GM10248 (cell line): Measurements from ENCODE around the gene PRKCA.

Experiments
- CTCF ChIA-PET: fragments of 300-600 bp; sonication (Branson Sonifier 250); formaldehyde crosslinking; extraction: SDS; loops from one replicate; lab custom pipeline; 2021; ENCODE audit warnings: antibody characterized with exemption; lab: Yijun Ruan, JAX
- POLR2A ChIA-PET: fragments of 350-650 bp; sonication (Branson Sonifier 250); formaldehyde crosslinking; extraction: SDS; loops from one replicate; lab custom pipeline; 2020; ENCODE audit warnings: antibody characterized with exemption; lab: Yijun Ruan, JAX
- DNase-seq: peaks from one replicate; pipeline ENCODE4 v3.0.0; 2012; ENCODE audit errors: extremely low spot score
- TF ChIP-seq, protein P1 (sequence below): IDR thresholded peaks from 2 replicates; pipeline ENCODE4 v1.5.1; 2012; ENCODE audit warnings: mild to moderate bottlenecking, low read depth; ENCODE audit errors: extremely low read depth, missing control alignments, control extremely low read depth

Gene PRKCA

DNA sequence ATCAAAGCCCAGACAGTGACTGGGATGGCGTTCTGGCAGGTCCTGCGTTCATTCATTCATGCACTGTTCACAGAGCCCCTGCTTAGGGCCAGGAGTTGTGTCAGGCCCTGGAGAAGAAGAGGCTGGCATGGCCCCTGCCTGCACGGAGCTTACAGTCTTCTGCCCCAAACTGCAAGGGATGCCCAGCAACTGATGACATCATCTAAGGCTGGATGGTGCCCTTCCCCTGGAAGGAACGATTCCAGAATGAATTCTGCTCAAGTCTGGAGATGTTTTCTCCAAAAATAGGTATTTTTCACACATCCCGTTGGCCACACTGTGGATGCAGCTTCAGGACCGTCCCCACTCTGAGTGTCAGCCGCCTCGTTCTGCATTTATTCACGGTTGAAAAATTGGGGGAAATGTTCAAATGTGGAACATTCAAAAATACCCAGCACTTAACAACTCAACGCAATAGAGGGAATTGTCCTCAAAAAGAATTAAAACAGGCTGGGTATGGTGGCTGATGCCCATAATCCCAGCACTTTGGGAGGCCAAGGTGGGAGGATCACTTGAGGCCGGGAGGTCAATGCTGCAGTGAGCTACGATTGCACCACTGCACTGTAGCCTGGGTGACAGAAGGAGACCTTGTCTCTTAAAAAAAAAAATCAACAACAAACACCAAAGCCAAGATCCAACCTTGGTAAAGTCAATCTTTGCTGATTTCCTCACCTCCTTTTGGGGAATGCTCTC, 508.7 kb downstream of the PRKCA start:
- TF ChIP-seq, protein P1, sequence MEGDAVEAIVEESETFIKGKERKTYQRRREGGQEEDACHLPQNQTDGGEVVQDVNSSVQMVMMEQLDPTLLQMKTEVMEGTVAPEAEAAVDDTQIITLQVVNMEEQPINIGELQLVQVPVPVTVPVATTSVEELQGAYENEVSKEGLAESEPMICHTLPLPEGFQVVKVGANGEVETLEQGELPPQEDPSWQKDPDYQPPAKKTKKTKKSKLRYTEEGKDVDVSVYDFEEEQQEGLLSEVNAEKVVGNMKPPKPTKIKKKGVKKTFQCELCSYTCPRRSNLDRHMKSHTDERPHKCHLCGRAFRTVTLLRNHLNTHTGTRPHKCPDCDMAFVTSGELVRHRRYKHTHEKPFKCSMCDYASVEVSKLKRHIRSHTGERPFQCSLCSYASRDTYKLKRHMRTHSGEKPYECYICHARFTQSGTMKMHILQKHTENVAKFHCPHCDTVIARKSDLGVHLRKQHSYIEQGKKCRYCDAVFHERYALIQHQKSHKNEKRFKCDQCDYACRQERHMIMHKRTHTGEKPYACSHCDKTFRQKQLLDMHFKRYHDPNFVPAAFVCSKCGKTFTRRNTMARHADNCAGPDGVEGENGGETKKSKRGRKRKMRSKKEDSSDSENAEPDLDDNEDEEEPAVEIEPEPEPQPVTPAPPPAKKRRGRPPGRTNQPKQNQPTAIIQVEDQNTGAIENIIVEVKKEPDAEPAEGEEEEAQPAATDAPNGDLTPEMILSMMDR: no peak
- ChIA-PET CTCF (no interaction called here), POLR2A (no interaction called here)
- DNase-seq: no peak

DNA sequence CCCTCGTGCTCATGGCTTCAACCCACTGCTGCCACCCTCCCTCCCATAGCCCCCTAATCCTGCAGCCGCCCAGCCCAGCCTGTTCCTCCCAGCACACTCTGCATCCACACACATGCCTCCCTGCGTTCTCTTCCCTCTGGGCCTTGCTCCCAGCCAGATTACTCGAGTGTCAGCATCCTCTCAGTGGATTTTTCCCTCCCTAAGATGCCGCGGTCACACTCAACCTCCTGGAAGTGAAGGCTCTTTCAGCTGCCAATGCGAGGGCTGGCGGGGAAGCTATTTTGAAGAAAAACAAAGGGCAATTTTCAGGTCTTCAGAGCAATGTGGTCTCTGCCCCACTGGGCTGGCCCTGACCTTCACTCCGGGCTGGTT, 509.3 kb downstream of the PRKCA start:
- ChIA-PET CTCF (no interaction called here), POLR2A (no interaction called here)
- TF ChIP-seq, protein P1: no peak
- DNase-seq: no peak

DNA sequence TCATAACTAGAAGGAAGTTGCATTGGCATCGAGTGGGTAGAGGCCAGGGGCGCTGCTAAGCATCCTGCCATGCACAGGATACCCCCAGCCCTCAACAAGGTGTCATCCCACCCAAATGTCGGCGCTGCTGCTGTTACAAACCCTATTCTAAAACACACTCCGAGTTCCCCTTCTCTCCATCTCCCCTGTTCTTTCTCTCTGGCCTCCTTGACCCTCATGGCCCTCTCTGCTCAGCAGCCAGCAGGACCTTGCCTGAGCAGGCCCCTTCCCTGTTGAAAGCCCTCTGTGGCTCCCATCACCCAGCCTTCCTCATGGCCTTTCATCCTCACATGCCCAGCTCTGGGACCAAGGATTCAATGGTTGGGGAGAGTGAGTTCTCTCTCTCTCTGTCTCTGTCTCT, 510.2 kb downstream of the PRKCA start:
- TF ChIP-seq, protein P1: no peak
- ChIA-PET CTCF (no interaction called here), POLR2A (no interaction called here)
- DNase-seq: no peak

DNA sequence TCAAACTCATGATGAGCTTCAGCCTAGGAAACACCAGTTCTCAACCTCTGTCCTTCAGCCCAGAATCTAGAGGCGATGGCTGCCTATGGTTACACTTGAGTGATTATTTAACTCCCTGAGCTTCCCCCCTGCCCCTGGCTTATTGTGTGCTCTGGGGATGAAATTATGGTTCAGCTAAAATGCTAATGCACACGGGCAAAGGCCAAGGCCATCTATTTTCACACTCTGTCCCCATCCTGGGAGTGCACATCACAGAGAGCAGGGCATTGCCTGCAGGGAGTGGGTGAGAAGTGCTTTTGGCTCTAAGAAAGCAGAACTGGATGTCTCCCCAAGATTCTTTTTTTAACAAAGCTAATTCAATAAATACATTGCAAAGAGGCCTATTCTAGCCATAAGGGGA, 510.9 kb downstream of the PRKCA start:
- no peak for DNase-seq
- TF ChIP-seq, protein P1: no peak
- CTCF ChIA-PET: no interaction called here
- POLR2A ChIA-PET: no interaction called here

DNA sequence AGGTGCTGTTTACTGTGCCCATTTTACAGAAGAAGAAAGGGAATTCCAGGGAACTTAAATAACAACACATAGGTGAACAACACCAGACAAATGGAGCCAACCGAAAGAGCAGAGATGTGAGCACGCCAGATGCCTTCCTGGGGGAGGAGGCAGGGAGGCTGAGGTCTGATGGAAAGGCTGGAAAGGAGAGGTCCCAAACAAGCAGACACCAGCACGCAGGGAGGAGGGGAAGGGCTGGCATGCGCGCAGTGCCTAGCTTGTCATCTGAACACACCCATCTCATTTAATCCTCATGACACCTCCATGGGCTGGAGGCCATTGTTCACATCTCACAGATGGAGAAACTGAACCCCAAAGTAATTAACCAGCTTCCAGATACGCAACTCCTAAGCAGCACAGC, 511.6 kb downstream of the PRKCA start:
- TF ChIP-seq, protein P1: no peak
- CTCF ChIA-PET: no interaction called here
- no peak for DNase-seq
- POLR2A ChIA-PET: no interaction called here

DNA sequence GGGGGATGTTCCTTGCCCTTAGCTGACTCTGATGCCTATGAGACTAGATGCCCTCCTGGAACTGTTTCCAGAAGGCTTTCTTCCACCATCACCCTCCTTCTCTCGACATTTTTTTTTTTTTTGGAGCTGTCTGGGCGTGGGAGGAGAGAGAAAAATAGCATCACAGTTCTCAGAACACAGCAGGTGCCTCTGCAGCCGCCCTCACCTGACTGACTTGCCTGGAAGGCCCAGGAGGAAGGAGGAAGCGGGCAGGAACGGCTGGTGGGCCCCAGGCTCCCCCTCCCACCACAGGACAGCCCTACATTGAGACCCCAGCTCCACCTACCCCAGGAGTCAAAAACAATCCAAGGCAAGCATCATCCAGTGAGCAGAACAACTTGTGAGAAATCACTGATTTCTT, 512.2 kb downstream of the PRKCA start:
- ChIA-PET CTCF (no interaction called here), POLR2A (no interaction called here)
- DNase-seq: no peak
- TF ChIP-seq, protein P1: no peak
